Right lobe of liver (tissue), 4 donors: ENCODE data around the gene VHLL.

Source experiments
- CTCF ChIP-seq, 4 donors: fragments of 200-600 bp in 3 of 4; fragments of 450-650 bp in 1 of 4; IDR thresholded peaks; one replicate each; pipeline versions ENCODE4 v1.5.1 to v1.8.0; 2016 to 2022; ENCODE audit warnings: antibody characterized with exemption in 4 of 4, mild to moderate bottlenecking in 2 of 4
- POLR2A ChIP-seq: fragments of 450-650 bp; IDR thresholded peaks from one replicate; pipeline ENCODE4 v1.6.1; 2017; ENCODE audit warnings: antibody characterized with exemption, mild to moderate bottlenecking
- donor health status: DM: no; HTN: no; CAD: no.
- donor health status: DM: no; HTN: no; CAD: no.
- donor health status: DM: no; HTN: yes; CAD: no.

GRCh38 chr1:156284112-156284511 lies 15.0 kb downstream of the VHLL start, which contains the start of gene TMEM79:
- TF ChIP-seq CTCF (IDR thresholded peaks at IDR 0.05) (no peak), POLR2A (no peak)
